Type B pancreatic cell (in vitro differentiated cells): Measurements from ENCODE around the gene IRS2. TPM values are rescaled to one million over a fixed set of nuclear protein-coding genes. Genes with fewer than 3 reads are reported as not detected.

ENCODE experiments used
- DNase-seq: peaks from one replicate; pipeline ENCODE4 v3.0.0; 2021; ENCODE audit warnings: mixed read lengths; ENCODE audit not compliant: unreplicated experiment; ENCODE audit errors: extremely low spot score
- H3K27ac Mint-ChIP-seq: 2 replicates; pipeline ENCODE4 v1.8.0; 2021; ENCODE audit warnings: mild to moderate bottlenecking, mixed read lengths
- H3K27me3 Mint-ChIP-seq: 2 replicates; pipeline ENCODE4 v1.8.0; 2021; ENCODE audit warnings: mixed read lengths
- H3K36me3 Mint-ChIP-seq: 2 replicates; pipeline ENCODE4 v1.8.0; 2021; ENCODE audit warnings: mixed read lengths
- H3K4me1 Mint-ChIP-seq: one replicate; pipeline ENCODE4 v1.8.0; 2021; ENCODE audit warnings: mixed read lengths; ENCODE audit not compliant: unreplicated experiment
- H3K4me3 Mint-ChIP-seq: 2 replicates; pipeline ENCODE4 v1.8.0; 2021; ENCODE audit warnings: mild to moderate bottlenecking, mixed read lengths
- H3K9me3 Mint-ChIP-seq: 2 replicates; pipeline ENCODE4 v1.8.0; 2021; ENCODE audit warnings: mixed read lengths
- total RNA-seq: library from RNA; stranded (reverse); gene quantifications from 2 replicates; pipeline ENCODE4 v1.2.1, GENCODE V29; 2021; ENCODE audit warnings: low replicate concordance
- TF ChIP-seq, protein P1 (sequence below): fragments of 200-600 bp; sonication (generic); conservative IDR thresholded peaks from 2 replicates; pipeline ENCODE4 v1.5.0; 2021; ENCODE audit warnings: antibody characterized with exemption, mild to moderate bottlenecking

IRS2 gene
- total RNA-seq, 1 donor from 2014 or later = 19.4 TPM

DNA sequence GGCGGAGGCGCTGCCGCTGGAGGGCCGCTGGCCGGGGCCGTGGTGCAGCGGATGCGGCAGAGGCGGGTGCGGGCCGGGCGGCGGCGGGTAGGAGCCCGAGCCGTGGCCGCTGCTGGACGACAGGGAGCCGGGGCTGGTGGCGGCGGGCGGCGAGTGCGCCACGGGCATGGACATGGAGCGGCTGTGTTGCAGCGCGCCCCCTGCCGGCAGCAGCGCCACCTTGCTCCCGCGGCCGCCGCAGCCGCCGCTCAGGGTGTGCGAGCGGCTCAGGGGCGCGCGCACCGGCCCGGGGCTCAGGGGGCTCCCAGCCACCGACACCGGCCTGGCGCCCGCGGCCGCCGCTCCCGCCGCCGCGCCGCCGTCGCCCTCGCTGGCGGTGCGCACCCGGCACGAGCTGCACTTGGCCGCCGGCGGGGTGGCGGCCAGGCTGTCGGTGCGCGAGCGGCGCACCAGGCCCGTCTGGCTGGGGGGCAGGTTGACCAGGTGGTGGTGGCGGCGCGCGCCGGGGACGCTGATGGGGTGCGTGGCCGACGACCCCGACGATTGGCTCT lies 1.7 kb downstream of the IRS2 start:
- no peak overlapping the region for H3K27ac Mint-ChIP-seq
- H3K27me3 Mint-ChIP-seq = peaks cover 15% of the 10 kb centered on the region
- no peaks in the 10 kb centered on the region for H3K9me3 Mint-ChIP-seq
- TF ChIP-seq, protein P1, sequence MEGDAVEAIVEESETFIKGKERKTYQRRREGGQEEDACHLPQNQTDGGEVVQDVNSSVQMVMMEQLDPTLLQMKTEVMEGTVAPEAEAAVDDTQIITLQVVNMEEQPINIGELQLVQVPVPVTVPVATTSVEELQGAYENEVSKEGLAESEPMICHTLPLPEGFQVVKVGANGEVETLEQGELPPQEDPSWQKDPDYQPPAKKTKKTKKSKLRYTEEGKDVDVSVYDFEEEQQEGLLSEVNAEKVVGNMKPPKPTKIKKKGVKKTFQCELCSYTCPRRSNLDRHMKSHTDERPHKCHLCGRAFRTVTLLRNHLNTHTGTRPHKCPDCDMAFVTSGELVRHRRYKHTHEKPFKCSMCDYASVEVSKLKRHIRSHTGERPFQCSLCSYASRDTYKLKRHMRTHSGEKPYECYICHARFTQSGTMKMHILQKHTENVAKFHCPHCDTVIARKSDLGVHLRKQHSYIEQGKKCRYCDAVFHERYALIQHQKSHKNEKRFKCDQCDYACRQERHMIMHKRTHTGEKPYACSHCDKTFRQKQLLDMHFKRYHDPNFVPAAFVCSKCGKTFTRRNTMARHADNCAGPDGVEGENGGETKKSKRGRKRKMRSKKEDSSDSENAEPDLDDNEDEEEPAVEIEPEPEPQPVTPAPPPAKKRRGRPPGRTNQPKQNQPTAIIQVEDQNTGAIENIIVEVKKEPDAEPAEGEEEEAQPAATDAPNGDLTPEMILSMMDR = peak; percentile 79
- peak; percentile 90 for DNase-seq
- H3K36me3 Mint-ChIP-seq = peaks cover 16% of the 10 kb centered on the region
- H3K4me3 Mint-ChIP-seq = peak overlapping the region; percentile 85
- peaks cover 19% of the 10 kb centered on the region for H3K4me1 Mint-ChIP-seq

DNA sequence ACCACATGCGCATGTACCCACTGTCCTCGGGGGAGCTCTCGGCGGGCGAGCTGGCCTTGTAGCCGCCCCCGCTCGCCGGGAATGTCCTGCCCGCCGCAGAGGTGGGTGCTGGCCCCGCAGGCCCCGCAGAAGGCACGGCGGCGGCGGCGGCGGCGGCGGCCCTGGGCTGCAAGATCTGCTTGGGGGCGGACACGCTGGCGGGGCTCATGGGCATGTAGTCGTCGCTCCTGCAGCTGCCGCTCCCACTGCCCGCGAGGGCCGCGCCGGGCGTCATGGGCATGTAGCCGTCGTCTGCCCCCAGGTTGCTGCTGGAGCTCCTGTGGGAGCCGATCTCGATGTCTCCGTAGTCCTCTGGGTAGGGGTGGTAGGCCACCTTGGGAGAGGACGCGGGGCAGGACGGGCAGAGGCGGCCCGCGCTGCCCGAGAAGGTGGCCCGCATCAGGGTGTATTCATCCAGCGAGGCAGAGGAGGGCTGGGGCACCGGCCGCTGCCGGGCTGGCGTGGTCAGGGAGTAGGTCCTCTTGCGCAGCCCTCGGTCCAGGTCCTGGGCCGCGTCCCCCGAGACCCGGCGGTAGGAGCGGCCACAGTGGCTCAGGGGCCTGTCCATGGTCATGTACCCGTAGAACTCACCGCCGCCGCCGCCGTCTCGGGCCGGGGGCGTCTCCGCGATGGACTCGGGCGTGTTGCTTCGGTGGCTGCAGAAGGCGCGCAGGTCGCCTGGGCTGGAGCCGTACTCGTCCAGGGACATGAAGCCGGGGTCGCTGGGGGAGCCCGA lies 2.4 kb downstream of the IRS2 start:
- H3K4me3 Mint-ChIP-seq = peak overlapping the region; percentile 77
- no peaks in the 10 kb centered on the region for H3K9me3 Mint-ChIP-seq
- DNase-seq = no peak
- peaks cover 10% of the 10 kb centered on the region for H3K27me3 Mint-ChIP-seq
- H3K36me3 Mint-ChIP-seq = peaks cover 20% of the 10 kb centered on the region
- peaks cover 25% of the 10 kb centered on the region for H3K4me1 Mint-ChIP-seq
- TF ChIP-seq, protein P1 = no peak
- no peak overlapping the region for H3K27ac Mint-ChIP-seq

DNA sequence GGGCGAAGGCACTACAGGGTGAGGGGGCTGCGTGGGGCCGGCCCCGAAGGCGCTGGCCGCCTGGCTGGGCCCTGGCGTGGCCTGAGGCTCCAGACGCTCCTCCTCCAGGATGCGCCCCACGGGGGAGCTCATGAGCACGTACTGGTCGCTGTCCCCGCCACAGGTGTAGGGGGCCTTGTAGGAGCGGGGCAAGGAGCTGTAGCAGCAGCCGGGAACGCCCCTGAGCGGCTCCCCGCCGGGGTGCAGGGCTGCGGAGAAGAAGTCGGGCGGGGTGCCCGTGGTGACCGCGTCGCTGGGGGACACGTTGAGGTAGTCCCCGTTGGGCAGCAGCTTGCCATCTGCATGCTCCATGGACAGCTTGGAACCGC lies 3.0 kb downstream of the IRS2 start:
- Mint-ChIP-seq H3K36me3 (peaks cover 24% of the 10 kb centered on the region), H3K27ac (no peak overlapping the region), H3K27me3 (peaks cover 5% of the 10 kb centered on the region), H3K4me1 (peaks cover 31% of the 10 kb centered on the region), H3K4me3 (no peak overlapping the region), H3K9me3 (no peaks in the 10 kb centered on the region)
- no peak for DNase-seq
- TF ChIP-seq, protein P1 = no peak

DNA sequence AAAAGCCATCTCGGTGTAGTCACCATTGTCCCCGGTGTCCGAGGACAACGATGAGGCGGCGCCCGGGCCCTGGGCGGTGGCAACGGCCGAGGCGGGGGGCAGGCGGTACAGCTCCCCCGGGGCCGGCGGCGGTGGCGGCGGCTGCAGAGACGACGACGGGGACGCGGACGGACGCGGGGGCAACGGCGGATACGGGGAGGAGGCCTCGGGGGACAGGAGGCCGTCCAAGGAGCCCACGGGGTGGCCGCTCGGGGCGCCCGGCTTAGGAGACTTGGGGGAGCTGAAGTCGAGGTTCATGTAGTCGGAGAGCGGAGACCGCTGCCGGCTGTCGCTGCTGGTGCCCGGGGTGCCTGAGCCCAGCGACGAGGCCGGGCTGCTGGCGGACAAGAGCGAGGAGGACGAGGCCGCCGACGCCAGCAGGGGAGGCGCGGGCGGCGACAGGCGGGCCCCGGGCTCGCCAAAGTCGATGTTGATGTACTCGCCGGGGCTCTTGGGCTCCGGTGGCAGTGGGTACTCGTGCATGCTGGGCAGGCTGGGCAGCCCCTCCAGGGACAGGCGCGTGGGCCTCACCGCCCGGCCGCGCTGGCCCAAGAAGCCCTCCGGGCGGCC lies 3.5 kb downstream of the IRS2 start:
- Mint-ChIP-seq H3K36me3 (peaks cover 28% of the 10 kb centered on the region), H3K27ac (no peak overlapping the region), H3K27me3 (no peaks in the 10 kb centered on the region), H3K4me3 (peak overlapping the region; percentile 69), H3K4me1 (peaks cover 36% of the 10 kb centered on the region), H3K9me3 (no peaks in the 10 kb centered on the region)
- DNase-seq = no peak
- TF ChIP-seq, protein P1 = no peak

DNA sequence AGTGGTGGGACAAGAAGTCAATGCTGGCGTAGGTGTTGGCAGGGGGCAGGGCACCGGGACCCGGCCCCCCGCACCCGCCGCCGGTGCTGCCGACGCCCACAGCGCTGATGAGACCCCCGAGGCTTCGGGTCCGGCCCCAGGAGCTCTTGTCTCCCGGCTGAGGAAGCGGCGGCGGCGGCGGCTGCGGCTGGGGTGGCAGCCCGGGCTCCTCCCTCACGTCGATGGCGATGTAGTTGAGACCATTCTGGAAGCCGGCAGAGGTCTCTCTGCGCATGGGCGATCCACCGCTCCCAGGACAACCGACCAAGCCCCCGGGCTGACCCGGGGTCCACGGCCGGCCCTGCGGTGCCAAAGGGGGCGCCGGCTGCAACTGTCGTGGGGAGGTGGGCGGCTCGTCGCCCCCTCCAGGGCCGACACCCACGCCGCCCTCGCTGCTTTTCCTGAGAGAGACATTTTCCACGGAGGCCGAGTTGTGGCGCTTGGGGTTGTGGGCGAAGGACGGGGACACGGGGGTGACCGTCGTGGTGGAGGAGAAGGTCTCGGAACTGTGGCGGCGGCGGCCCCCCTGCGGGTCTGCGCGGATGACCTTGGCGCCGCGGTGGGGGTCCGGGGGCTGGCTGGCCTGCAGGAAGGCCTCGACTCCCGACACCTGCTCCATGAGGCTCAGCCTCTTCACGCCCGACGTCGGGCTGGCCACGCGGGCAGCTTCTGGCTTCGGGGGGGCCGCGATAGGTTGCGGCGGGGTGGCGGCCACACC lies 4.1 kb downstream of the IRS2 start:
- TF ChIP-seq, protein P1 = no peak
- no peak overlapping the region for H3K4me3 Mint-ChIP-seq
- H3K27me3 Mint-ChIP-seq = no peaks in the 10 kb centered on the region
- peaks cover 37% of the 10 kb centered on the region for H3K4me1 Mint-ChIP-seq
- no peaks in the 10 kb centered on the region for H3K9me3 Mint-ChIP-seq
- no peak overlapping the region for H3K27ac Mint-ChIP-seq
- peaks cover 28% of the 10 kb centered on the region for H3K36me3 Mint-ChIP-seq
- DNase-seq = no peak
